Endometrial microvascular endothelial cells (primary cell): Measurements from ENCODE around the gene PRCP. TPM values are rescaled to one million over a fixed set of nuclear protein-coding genes. Genes with fewer than 3 reads are reported as not detected.
"Not testable (repeated sequence)": the region's sequence is repeated elsewhere in the genome, so short reads cannot be mapped to it uniquely, and the experiment has no call there.

Experiments used
- in situ Hi-C: cut with HindIII; loops from 2 replicates; pipeline ENCODE4 v1.10.0; 2017; ENCODE audit warnings: low sequenced_read_pairs, low pct_unique_long_range_greater_than_20kb; ENCODE audit errors: inconsistent ontology term
- total RNA-seq: library from RNA; depleted of rRNA; stranded (reverse); fragments of >200 nt; gene quantifications from one replicate; pipeline ENCODE4 v1.2.3, GENCODE V29; 2015; ENCODE audit errors: inconsistent ontology term

Gene PRCP
- total RNA-seq, 1 donor from 2014 or later, result 55.9 TPM

DNA sequence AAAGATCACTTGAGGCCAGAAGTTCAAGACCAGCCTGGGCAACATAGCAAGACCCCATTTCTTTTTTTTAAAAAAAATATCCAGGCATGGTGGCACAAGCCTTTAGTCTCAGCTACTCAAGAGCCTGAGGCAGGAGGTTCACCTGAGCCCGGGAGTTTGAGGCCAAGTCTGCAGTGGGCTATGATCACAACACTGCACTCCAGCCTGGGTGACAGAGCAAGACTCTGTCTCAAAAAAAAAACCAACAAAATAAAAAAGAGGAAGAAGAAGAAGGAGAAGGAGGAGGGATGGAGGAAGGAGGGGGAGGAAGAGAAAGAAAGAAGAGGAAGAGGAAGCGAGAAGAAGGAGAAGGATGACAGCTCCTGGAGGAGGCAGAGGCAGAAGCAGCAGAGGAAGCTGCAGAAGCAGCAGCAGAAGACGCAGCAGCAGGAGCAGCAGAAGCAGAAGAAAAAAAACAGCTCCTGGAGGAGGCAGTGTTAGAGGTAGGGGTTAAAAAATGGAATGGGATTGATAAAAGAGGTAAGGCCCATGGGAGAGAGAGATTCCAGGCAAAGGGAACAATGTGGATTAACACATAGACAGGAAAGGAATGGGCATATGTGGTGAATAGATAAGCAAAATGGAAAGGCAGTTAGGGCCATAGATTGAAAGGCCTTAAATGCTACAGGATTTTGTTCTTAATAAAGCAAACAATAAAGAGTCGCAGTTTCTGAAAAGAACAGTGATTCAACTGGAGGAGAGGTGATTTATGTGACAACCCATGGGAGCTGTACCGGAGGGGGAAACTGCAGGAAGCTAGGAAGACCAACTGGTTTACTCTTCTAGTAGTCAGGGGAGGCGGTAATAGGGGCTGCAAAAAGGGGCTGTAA is 10.9 kb downstream of the PRCP start:
- in situ Hi-C loops, result no loop called here

DNA sequence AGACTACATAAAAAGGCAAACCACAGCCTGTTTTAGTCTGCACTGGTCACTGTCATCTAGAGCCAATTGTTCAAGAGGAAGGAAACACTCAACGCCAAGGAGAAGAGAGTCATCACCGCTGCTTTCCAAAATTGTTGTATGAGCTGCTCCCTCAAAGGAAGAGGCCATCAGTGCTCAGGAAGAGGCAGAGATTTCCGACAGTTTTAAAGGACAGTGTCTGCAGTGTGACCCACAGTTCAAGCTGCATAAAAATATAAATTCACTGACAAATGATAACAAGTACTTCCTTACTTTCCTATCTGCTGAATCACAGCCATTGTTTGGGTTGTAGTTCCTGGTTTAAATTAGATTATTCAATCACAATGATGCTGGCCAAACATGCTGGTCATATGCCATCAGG is 16.4 kb downstream of the PRCP start:
- in situ Hi-C loops, result no loop called here

- in situ Hi-C loops, result no loop called here
These were observed 25.3 kb downstream of the PRCP start for GRCh38 chr11:82874646-82875523.

GRCh38 chr11:82873919-82874333 is 26.3 kb downstream of the PRCP start:
- in situ Hi-C loops, result no loop called here

- in situ Hi-C loops, result no loop called here
These were observed 27.7 kb downstream of the PRCP start for GRCh38 chr11:82872377-82873150.

GRCh38 chr11:82871646-82872045 is 28.6 kb downstream of the PRCP start:
- in situ Hi-C loops, result no loop called here

GRCh38 chr11:82869657-82870056 is 30.6 kb downstream of the PRCP start:
- in situ Hi-C loops, result no loop called here

DNA sequence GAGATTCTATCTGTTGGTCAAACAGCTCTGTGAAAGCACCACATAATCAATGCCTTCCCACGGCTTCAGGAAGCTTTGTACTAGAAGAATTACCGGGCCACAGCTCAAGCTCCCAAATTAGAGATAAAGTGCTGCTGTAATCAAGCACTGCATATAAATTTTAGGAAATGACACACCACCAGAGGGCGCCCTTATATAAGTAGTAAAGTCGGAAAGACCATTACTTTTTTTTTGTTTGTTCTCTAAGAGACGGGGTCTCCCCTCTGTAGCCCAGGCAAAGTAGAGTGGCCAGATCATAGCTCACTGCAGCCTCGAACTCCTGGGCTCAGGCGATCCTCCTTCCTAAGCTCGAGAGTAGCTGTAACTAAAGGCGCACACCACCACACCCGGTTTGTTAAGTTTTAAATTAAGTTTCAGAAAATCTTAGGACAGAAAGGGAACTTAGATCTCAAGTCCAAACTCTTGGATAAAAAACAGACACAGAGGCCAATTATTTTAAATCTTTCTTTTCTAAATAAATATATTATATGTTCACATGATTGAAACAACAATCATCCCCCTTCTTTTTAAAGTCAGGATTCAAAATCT is 32.6 kb downstream of the PRCP start:
- in situ Hi-C loops, result no loop called here

DNA sequence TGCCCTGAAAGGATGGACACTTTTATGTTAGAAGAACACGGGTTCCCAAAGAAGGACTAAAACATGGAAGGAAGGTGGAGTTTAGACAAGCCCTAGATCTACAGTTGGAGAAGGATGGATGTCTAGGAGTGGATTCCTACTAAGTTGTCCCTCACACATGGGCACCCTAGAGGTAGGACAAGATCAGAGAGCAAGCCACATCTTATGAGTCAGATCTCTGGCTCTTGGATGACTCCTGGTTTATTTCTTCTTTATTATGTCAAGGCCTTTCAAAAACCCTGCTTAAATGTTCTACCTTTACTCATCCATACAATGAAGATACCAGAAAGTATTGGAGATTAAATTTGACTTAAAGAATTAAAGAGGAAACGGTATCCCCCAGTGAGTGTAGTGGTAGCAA is 34.4 kb downstream of the PRCP start:
- in situ Hi-C loops, result no loop called here

- in situ Hi-C loops, result no loop called here
These were observed 36.0 kb downstream of the PRCP start for GRCh38 chr11:82864268-82864667.

DNA sequence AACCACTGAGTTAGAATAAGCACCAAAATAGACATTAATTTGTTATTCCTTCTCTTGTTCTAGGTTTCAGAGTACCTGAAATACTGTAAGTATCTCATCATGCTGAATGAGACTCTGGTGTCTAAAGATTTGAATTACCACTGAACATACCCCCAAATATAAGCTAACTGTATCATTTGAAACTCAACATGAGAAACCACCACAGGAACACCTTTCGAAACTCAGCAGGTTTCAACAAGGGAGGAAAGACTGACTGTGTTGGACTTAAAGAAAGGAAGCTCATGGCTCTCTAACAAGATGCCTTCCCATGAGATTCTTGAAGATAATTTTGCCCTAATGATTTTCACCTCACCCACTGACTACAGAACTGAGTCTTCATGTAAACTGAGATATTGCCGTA is 37.0 kb downstream of the PRCP start:
- in situ Hi-C loops, result no loop called here

DNA sequence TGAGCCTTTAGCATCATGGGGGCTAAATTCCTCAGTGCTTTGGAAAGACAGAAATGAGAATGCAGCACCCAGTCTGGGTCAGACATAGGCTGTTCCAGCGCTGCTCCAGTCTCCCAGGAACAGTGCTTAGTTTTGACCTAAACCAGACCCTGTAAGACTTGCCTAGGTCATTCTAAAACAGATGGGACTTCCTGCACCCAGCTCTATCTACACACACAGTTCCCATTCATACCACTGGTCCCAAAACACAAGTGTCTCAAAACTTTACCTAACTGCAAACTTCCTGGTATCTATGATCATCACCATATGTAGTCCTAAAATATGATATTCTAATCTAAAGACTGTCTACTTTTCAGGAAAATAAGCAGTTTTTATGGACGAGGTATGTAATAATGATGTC is 37.9 kb downstream of the PRCP start:
- in situ Hi-C loops, result no loop called here

- in situ Hi-C loops, result no loop called here
These were observed 40.5 kb downstream of the PRCP start for GRCh38 chr11:82859750-82860149.

DNA sequence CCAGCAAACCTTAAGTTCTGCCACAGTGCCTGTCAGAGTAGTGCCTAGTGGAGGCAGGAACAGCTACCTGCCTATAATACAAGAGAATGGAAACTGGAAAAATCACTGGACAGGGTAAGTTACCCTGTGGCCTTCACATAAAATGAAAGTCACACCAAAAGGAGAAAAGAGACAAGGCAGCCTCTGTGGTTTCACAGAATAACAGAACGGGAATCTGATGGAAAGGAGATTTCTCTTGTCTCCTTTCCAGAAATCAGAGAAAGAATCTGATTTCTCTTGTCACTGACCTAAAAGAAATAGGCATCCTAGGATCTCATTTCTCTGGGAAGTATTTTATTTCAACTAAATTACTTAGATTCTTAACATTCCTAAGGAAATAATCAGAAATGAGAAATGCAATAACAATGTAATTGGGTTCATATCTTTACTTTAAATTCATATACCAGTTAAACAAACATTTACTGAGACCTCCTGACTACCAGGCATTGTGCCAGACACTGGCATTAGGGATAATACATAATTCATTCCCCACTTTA is 41.6 kb downstream of the PRCP start:
- in situ Hi-C loops, result no loop called here

GRCh38 chr11:82858133-82858532 is 42.1 kb downstream of the PRCP start:
- in situ Hi-C loops, result no loop called here

- in situ Hi-C loops, result no loop called here
These were observed 43.1 kb downstream of the PRCP start for GRCh38 chr11:82857145-82857544.

DNA sequence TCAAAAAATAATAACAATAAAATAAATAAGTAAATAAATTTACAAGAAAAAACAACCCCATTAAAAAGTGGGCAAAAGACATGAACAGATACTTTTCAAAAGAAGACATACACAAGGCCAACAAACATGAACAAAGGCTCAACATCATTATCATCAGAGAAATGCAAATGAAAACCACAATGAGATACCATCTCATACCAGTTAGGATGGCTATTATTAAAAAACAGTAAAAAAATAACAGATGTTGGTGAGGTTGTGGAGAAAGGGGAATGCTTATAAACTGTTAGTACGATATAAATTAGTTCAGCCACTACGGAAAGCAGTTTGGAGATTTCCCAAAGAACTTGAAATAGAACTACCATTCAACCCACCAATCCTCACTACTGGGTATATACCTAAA is 44.6 kb downstream of the PRCP start:
- in situ Hi-C loops, result no loop called here

GRCh38 chr11:82854916-82855315 is 45.3 kb downstream of the PRCP start:
- in situ Hi-C loops, result not testable (repeated sequence)

DNA sequence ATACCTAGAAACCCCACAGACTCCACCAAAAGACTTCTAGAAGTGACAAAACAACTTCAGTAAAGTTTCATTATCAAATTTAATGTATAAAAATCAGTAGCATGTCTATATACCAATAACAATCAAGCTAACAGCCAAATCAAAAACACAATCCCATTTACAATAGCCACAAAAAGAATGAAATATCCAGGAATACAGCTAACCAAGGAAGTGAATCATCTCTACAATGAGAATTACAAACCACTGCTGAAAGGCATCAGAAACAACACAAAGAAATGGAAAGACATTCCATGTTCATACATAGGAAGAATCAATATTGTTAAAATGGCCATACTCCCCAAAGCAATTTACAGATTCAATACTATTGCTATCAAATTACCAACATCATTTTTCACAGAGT is 46.0 kb downstream of the PRCP start:
- in situ Hi-C loops, result no loop called here
